B cell (primary cell): ENCODE measurements around the gene DACT3. TPM values are rescaled to one million over a fixed set of nuclear protein-coding genes. Genes with fewer than 3 reads are reported as not detected.

Source experiments
- ATAC-seq: fragments of 200-7000 bp; cut with Tn5 transposase; one replicate; pipeline ENCODE4 v1.10.0; 2021; ENCODE audit warnings: low read depth, mild to moderate bottlenecking, moderate number of reproducible peaks, moderate library complexity
- CTCF ChIA-PET: fragments of 350-600 bp; sonication (Branson Sonifier 250); formaldehyde crosslinking; loops from one replicate; lab custom pipeline; 2021; ENCODE audit warnings: antibody characterized with exemption, inconsistent platforms; lab: Charles Lee
- POLR2A ChIA-PET: fragments of 350-600 bp; sonication (Branson Sonifier 250); formaldehyde crosslinking; loops from one replicate; lab custom pipeline; 2021; ENCODE audit warnings: antibody characterized with exemption; lab: Charles Lee
- DNase-seq: peaks from one replicate; pipeline ENCODE4 v3.0.0; 2013
- H2AFZ ChIP-seq: 2 replicates; pipeline ENCODE4 v1.6.1; 2012; ENCODE audit warnings: mild to moderate bottlenecking, low read depth, low read length; ENCODE audit not compliant: insufficient read depth, poor library complexity, severe bottlenecking
- H3K27ac ChIP-seq, 2 donors: 1 replicate in 1 of 2; 2 replicates in 1 of 2; pipeline ENCODE4 v1.5.1; 2012 to 2013; ENCODE audit warnings: low read length in 2 of 2, mild to moderate bottlenecking in 2 of 2, moderate library complexity in 1 of 2
- H3K27me3 ChIP-seq, 4 experiments: fragments of 200-600 bp in 1 of 4; sonication (generic) in 1 of 4; replicated peaks in 1 of 4; 1 replicate in 2 of 4; 2 replicates in 2 of 4; pipeline versions ENCODE4 v1.6.1 to v1.7.0; 2013 to 2016; ENCODE audit warnings: low read length in 3 of 4, mild to moderate bottlenecking in 2 of 4, mixed read lengths in 1 of 4, moderate library complexity in 1 of 4; ENCODE audit not compliant: insufficient read depth in 4 of 4, control insufficient read depth in 3 of 4; ENCODE audit errors: control extremely low read depth in 1 of 4
- H3K36me3 ChIP-seq, 2 experiments: replicated peaks in 1 of 2; 1 replicate in 1 of 2; 2 replicates in 1 of 2; pipeline versions ENCODE4 v1.6.1 to v1.7.1; 2013; ENCODE audit warnings: low read length in 1 of 2; ENCODE audit not compliant: insufficient read depth in 2 of 2, control insufficient read depth in 1 of 2; ENCODE audit errors: control extremely low read depth in 1 of 2, extremely low read depth in 1 of 2
- H3K4me1 ChIP-seq, 2 donors: fragments of 200-600 bp in 1 of 2; sonication (generic) in 1 of 2; 1 replicate in 1 of 2; 2 replicates in 1 of 2; pipeline versions ENCODE4 v1.5.1 to v1.6.1; 2013 to 2017; ENCODE audit warnings: low read length in 2 of 2; ENCODE audit not compliant: control insufficient read depth in 2 of 2, insufficient read depth in 2 of 2
- H3K4me2 ChIP-seq: replicated peaks from 2 replicates; pipeline ENCODE3; 2012; ENCODE audit warnings: mild to moderate bottlenecking, low read depth, low read length; ENCODE audit not compliant: poor library complexity, severe bottlenecking
- H3K4me3 ChIP-seq, 5 experiments: fragments of 200-600 bp in 1 of 5; sonication (generic) in 1 of 5; 1 replicate in 3 of 5; 2 replicates in 2 of 5; pipeline versions ENCODE4 v1.5.1 to v1.7.0; 2011 to 2016; ENCODE audit warnings: low read length in 4 of 5, mild to moderate bottlenecking in 4 of 5, low read depth in 2 of 5, control low read depth in 1 of 5, moderate library complexity in 1 of 5; ENCODE audit not compliant: insufficient read depth in 1 of 5; ENCODE audit errors: control extremely low read depth in 1 of 5, extremely low read depth in 1 of 5
- H3K79me2 ChIP-seq: fragments of 200-600 bp; sonication (generic); one replicate; pipeline ENCODE4 v1.6.0; 2016; ENCODE audit warnings: low read length; ENCODE audit not compliant: control insufficient read depth, insufficient read depth
- H3K9ac ChIP-seq: fragments of 200-600 bp; sonication (generic); 2 replicates; pipeline ENCODE4 v1.6.1; 2017; ENCODE audit warnings: mild to moderate bottlenecking, low read length, moderate library complexity
- H3K9me3 ChIP-seq, 3 donors: one replicate each; pipeline versions ENCODE4 v1.6.1 to v1.7.1; 2013; ENCODE audit warnings: low read length in 2 of 3; ENCODE audit not compliant: control insufficient read depth in 2 of 3, insufficient read depth in 1 of 3; ENCODE audit errors: control extremely low read depth in 1 of 3
- H4K20me1 ChIP-seq: 2 replicates; pipeline ENCODE4 v1.6.0; 2012; ENCODE audit warnings: mild to moderate bottlenecking, low read length; ENCODE audit not compliant: insufficient read depth, control insufficient read depth, poor library complexity, severe bottlenecking
- H3K27ac Mint-ChIP-seq: one replicate; pipeline ENCODE4 v1.8.0; 2021; ENCODE audit warnings: mixed read lengths
- H3K27me3 Mint-ChIP-seq: one replicate; pipeline ENCODE4 v1.8.0; 2021; ENCODE audit warnings: mixed read lengths
- H3K4me1 Mint-ChIP-seq: one replicate; pipeline ENCODE4 v1.8.0; 2021; ENCODE audit warnings: mixed read lengths
- H3K4me3 Mint-ChIP-seq: one replicate; pipeline ENCODE4 v1.8.0; 2021; ENCODE audit warnings: mixed read lengths
- H3K9me3 Mint-ChIP-seq: one replicate; pipeline ENCODE4 v1.8.0; 2022; ENCODE audit warnings: mixed read lengths; ENCODE audit not compliant: insufficient read depth
- CTCF ChIP-seq: fragments of 200-600 bp; IDR thresholded peaks from one replicate; pipeline ENCODE4 v1.8.0; 2022; ENCODE audit warnings: antibody characterized with exemption, mild to moderate bottlenecking
- EZH2 ChIP-seq: IDR thresholded peaks from 2 replicates; pipeline ENCODE4 v1.6.1; 2012; ENCODE audit warnings: borderline replicate concordance, low read depth, mild to moderate bottlenecking, moderate library complexity, low read length; ENCODE audit not compliant: insufficient read depth, poor library complexity, severe bottlenecking
- WGBS: methylation state at CpG from one replicate; pipeline ENCODE4 v1.1.5; 2013; ENCODE audit warnings: missing lambda C conversion rate; ENCODE audit not compliant: insufficient coverage; 5-methylcytosine and 5-hydroxymethylcytosine counted together
- intact Hi-C: fragments of 100-400 bp; cut with micrococcal nuclease; formaldehyde crosslinking; loops from one replicate; pipeline ENCODE4 v1.10.0; 2022
- polyA plus RNA-seq: library from polyadenylated mRNA; depleted of rRNA; stranded (reverse); fragments of >200 nt; gene quantifications from 2 replicates; pipeline ENCODE4 v1.2.3, GENCODE V29; 2012
- small RNA-seq: library from RNA; depleted of rRNA; stranded (forward); fragments of <200 nt; gene quantifications from one replicate; pipeline ENCODE3, GENCODE V24; 2012; ENCODE audit warnings: low replicate concordance, low read depth; ENCODE audit not compliant: insufficient read length
- total RNA-seq, 2 donors: library from RNA; stranded (reverse); fragments of 120-200 nt in 1 of 2; gene quantifications; 1 replicate in 1 of 2; 2 replicates in 1 of 2; pipeline versions ENCODE4 v1.2.3 to v1.2.4, GENCODE V29; 2013 to 2022

Gene DACT3
- total and polyA plus RNA-seq, 2 donors (not counting 1 experiment from before 2014, with no cell fraction given), result 0.03 to 0.15 TPM

- Mint-ChIP-seq H3K27ac (no peak overlapping the region), H3K4me1 (peaks cover 28% of the 10 kb centered on the region), H3K27me3 (no peaks in the 10 kb centered on the region), H3K9me3 (peaks cover 8% of the 10 kb centered on the region), H3K4me3 (no peak overlapping the region)
- POLR2A ChIA-PET, result interaction anchor here (0.7 kb wide), 1 partner anchor 265 kb away, joined by 4 read pairs; no protein-coding TSS in a partner anchor
- no peak for TF ChIP-seq CTCF
- no peak for TF ChIP-seq EZH2
- ATAC-seq (no peak), DNase-seq (no peak)
- no peak overlapping the region for H3K27ac ChIP-seq
- H3K4me3 ChIP-seq, result no peak overlapping the region
- H4K20me1 ChIP-seq, result peaks cover 22% of the 10 kb centered on the region
- H3K4me2 ChIP-seq, result no peak overlapping the region
- peaks cover 21% of the 10 kb centered on the region for H3K79me2 ChIP-seq
- no peaks in the 10 kb centered on the region for H3K36me3 ChIP-seq
- no peak overlapping the region for H2AFZ ChIP-seq
- CTCF ChIA-PET, result interaction anchor here (0.7 to 2.0 kb wide), 2 partner anchors 9 to 63 kb away, joined by 3 to 13 read pairs; partner anchors contain the start of gene DACT3
- H3K9me3 ChIP-seq, result peaks cover 1 to 13% (median 12%) of the 10 kb centered on the region in 3 donors
- no peaks in the 10 kb centered on the region for H3K27me3 ChIP-seq
- peaks cover 19 to 29% of the 10 kb centered on the region in 2 donors for H3K4me1 ChIP-seq
- WGBS, result no CpG with 5 or more reads among the region's 4 CpGs
- intact Hi-C loops, result no loop called here
- H3K9ac ChIP-seq, result no peak overlapping the region
Measured at GRCh38 chr19:46598372-46598917, 62.5 kb downstream of the DACT3 start.

Small RNA genes within 50 kb of the gene (small RNA-seq; reads per million reads assigned to genes)
- gene MIR320E (not detected), gene RN7SL364P (not detected)

Other genes starting within 250 kb of the DACT3 start
- gene CCDC8, start 247.6 kb downstream of the DACT3 start, total RNA-seq, result not detected in 2 replicates
- gene CCDC8, start 247.6 kb downstream of the DACT3 start, polyA plus RNA-seq, result not detected in 2 replicates
- not detected in 2 replicates for gene PNMA8C, start 232.2 kb downstream of the DACT3 start, total RNA-seq
- 0.03 TPM in 1 of 2 replicates, not detected in the other for gene PNMA8C, start 232.2 kb downstream of the DACT3 start, polyA plus RNA-seq
- gene PNMA8A, start 189.6 kb downstream of the DACT3 start, total RNA-seq, result not detected in 2 replicates
- 0.26 TPM in 1 of 2 replicates, not detected in the other for gene PNMA8A, start 189.6 kb downstream of the DACT3 start, polyA plus RNA-seq
- gene PNMA8B, start 165.3 kb downstream of the DACT3 start, total RNA-seq, result 0.32 TPM in 1 of 2 replicates, not detected in the other
- 0.10 and 0.12 TPM in 2 replicates for gene PNMA8B, start 165.3 kb downstream of the DACT3 start, polyA plus RNA-seq
- 99.3 and 105 TPM in 2 replicates for gene CALM3, start 59.9 kb downstream of the DACT3 start, total RNA-seq
- 99.0 and 151 TPM in 2 replicates for gene CALM3, start 59.9 kb downstream of the DACT3 start, polyA plus RNA-seq
- gene PTGIR, start 36.1 kb downstream of the DACT3 start, total RNA-seq, result 1.9 and 2.5 TPM in 2 replicates
- 2.1 and 5.3 TPM in 2 replicates for gene PTGIR, start 36.1 kb downstream of the DACT3 start, polyA plus RNA-seq
- 6.7 and 12.0 TPM in 2 replicates for gene GNG8, start 25.0 kb downstream of the DACT3 start, total RNA-seq
- gene GNG8, start 25.0 kb downstream of the DACT3 start, polyA plus RNA-seq, result not detected in 2 replicates
- 185 and 192 TPM in 2 replicates for gene PRKD2, start 55.9 kb upstream of the DACT3 start, total RNA-seq
- 208 and 271 TPM in 2 replicates for gene PRKD2, start 55.9 kb upstream of the DACT3 start, polyA plus RNA-seq
- 35.7 and 38.8 TPM in 2 replicates for gene FKRP, start 84.9 kb upstream of the DACT3 start, total RNA-seq
- gene FKRP, start 84.9 kb upstream of the DACT3 start, polyA plus RNA-seq, result 30.2 and 46.3 TPM in 2 replicates
- 102 and 112 TPM in 2 replicates for gene STRN4, start 85.3 kb upstream of the DACT3 start, total RNA-seq
- gene STRN4, start 85.3 kb upstream of the DACT3 start, polyA plus RNA-seq, result 111 and 127 TPM in 2 replicates
- gene SLC1A5, start 127.4 kb upstream of the DACT3 start, total RNA-seq, result 35.2 and 37.3 TPM in 2 replicates
- 13.2 and 19.0 TPM in 2 replicates for gene SLC1A5, start 127.4 kb upstream of the DACT3 start, polyA plus RNA-seq
- gene AP2S1, start 189.7 kb upstream of the DACT3 start, total RNA-seq, result 47.2 and 49.3 TPM in 2 replicates
- 22.3 and 51.3 TPM in 2 replicates for gene AP2S1, start 189.7 kb upstream of the DACT3 start, polyA plus RNA-seq
- 31.3 and 35.9 TPM in 2 replicates for gene ARHGAP35, start 199.8 kb upstream of the DACT3 start, total RNA-seq
- 7.6 and 9.6 TPM in 2 replicates for gene ARHGAP35, start 199.8 kb upstream of the DACT3 start, polyA plus RNA-seq